GM11168 (cell line): ENCODE results near the gene C1orf87.

Source experiments
- in situ Hi-C: fragments of 300-500 bp; cut with MboI; formaldehyde crosslinking; loops from one replicate; pipeline ENCODE4 v1.12.0; 2022; ENCODE audit warnings: low sequenced_read_pairs; ENCODE audit not compliant: unreplicated experiment

Gene C1orf87

DNA sequence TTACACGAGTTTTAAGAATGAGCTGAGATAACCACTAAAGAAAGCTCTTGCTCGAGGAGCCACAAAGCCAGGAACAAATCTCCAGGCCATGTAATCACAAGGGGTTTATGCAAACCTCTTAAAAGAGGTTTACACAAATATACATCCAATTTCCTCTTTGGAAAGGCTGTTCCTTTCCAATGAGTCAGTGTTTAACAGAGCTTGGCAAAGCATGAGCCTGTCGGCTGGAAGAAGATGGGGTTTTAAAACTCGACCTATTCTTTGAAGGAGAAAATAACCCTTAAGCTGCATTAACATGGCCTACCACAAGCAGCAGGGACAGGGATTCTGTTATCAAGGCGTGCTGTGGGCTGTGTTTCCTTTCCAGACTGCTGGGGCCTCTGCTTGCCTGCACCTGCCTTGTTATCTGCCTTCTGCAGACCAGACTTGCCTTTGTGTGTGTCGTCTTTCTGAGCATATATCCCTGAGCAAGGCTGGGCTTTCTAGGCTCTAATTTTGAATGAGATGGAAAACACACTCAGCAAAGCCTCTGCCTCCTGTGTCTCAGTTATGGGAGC lies 106.4 kb downstream of the C1orf87 start:
- in situ Hi-C loops: no loop called here

DNA sequence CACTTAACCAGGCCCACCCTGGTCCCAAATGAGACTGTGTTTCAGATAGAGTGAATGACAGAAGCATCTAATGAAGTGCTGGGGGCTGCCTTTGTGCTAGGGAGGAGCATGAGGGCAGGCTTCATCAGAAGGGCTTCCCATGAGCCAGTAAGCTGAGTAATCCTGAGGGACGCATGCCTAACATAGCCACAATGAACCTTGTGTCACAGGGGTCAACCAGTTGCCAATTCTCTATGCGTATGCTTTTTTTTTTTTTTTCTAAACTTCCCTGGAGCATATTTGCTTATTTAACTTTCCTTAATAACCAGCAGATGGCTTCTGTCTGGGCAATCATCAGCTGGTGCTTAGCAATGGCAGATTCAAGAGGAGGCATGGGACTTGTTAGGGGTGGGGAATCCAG lies 121.5 kb downstream of the C1orf87 start:
- in situ Hi-C loops: no loop called here

DNA sequence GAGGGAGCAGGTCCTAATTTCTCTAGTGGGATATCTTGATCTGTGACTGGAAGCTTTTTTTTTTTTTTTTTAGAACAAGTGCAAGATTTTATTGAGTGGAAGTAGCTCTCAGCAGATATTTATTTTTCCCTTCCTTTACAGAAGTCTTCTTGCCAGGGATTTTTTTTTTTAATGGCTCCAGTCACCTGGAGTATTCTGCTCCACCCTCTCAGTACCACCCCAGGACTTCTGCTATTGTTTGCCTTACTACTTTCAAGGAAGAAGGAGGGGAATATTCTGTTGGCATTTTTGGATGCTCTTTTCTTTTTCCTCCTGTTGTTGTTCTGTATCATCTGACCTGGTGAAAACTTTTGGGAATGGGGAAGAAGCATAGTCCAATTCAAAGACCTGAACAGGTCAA lies 123.9 kb downstream of the C1orf87 start:
- in situ Hi-C loops: loop anchor here (10.0 kb wide), 1 partner anchor 65 kb away; no protein-coding TSS in a partner anchor

- in situ Hi-C loops: loop anchor here (10.0 kb wide), 1 partner anchor 64 kb away; no protein-coding TSS in a partner anchor
Observed at GRCh38 chr1:59948990-59949389, 124.6 kb downstream of the C1orf87 start.

- in situ Hi-C loops: loop anchor here (10.0 kb wide), 1 partner anchor 62 kb away; no protein-coding TSS in a partner anchor
Observed at GRCh38 chr1:59947047-59947938, 126.3 kb downstream of the C1orf87 start.

- in situ Hi-C loops: loop anchor here (10.0 kb wide), 1 partner anchor 61 kb away; no protein-coding TSS in a partner anchor
Observed at GRCh38 chr1:59945790-59946189, 127.8 kb downstream of the C1orf87 start.
